Loucy (cell line): ENCODE data around the gene B4GALNT3.

Experiments
- H2AFZ ChIP-seq: fragments of 200-600 bp; sonication (generic); 2 replicates; pipeline ENCODE4 v1.6.0; 2016; ENCODE audit warnings: antibody characterized with exemption, mild to moderate bottlenecking, low read length, moderate library complexity
- H3F3A ChIP-seq: fragments of 200-600 bp; 2 replicates; pipeline ENCODE4 v1.6.0; 2016; ENCODE audit warnings: antibody characterized with exemption, low read depth, mild to moderate bottlenecking
- H3K27me3 ChIP-seq: fragments of 200-600 bp; sonication (generic); 2 replicates; pipeline ENCODE4 v1.6.1; 2014; ENCODE audit warnings: low read length, mild to moderate bottlenecking; ENCODE audit not compliant: insufficient read depth, poor library complexity, severe bottlenecking
- H3K36me3 ChIP-seq: fragments of 200-600 bp; sonication (generic); 2 replicates; pipeline ENCODE4 v1.6.1; 2016; ENCODE audit warnings: low read length; ENCODE audit not compliant: insufficient read depth
- H3K4me1 ChIP-seq: fragments of 200-600 bp; sonication (generic); 2 replicates; pipeline ENCODE4 v1.5.1; 2014; ENCODE audit warnings: low read length, mild to moderate bottlenecking; ENCODE audit not compliant: insufficient read depth, poor library complexity, severe bottlenecking
- H3K4me2 ChIP-seq: fragments of 200-600 bp; sonication (generic); 2 replicates; pipeline ENCODE4 v1.6.0; 2014; ENCODE audit warnings: antibody characterized with exemption, low read length, low read depth, mild to moderate bottlenecking; ENCODE audit not compliant: poor library complexity, severe bottlenecking
- H3K4me3 ChIP-seq: fragments of 200-600 bp; sonication (generic); 2 replicates; pipeline ENCODE4 v1.5.1; 2014; ENCODE audit warnings: low read length, mild to moderate bottlenecking, mixed read lengths; ENCODE audit not compliant: poor library complexity, severe bottlenecking
- H3K79me2 ChIP-seq: fragments of 200-600 bp; sonication (generic); 2 replicates; pipeline ENCODE4 v1.6.1; 2014; ENCODE audit warnings: low read length; ENCODE audit not compliant: insufficient read depth
- H3K9ac ChIP-seq: fragments of 200-600 bp; sonication (generic); 2 replicates; pipeline ENCODE4 v1.6.0; 2014; ENCODE audit warnings: mild to moderate bottlenecking, low read depth, low read length, moderate library complexity; ENCODE audit not compliant: poor library complexity, severe bottlenecking
- H3K9me2 ChIP-seq: fragments of 200-600 bp; sonication (generic); replicated peaks from 2 replicates; pipeline ENCODE4 v1.6.1; 2016; ENCODE audit warnings: low read depth, low read length, mixed read lengths
- H3K9me3 ChIP-seq: fragments of 200-600 bp; sonication (generic); 2 replicates; pipeline ENCODE4 v1.6.1; 2014; ENCODE audit warnings: mild to moderate bottlenecking, antibody characterized with exemption, low read length, low read depth; ENCODE audit not compliant: insufficient read depth
- H4K20me1 ChIP-seq: fragments of 200-600 bp; sonication (generic); 2 replicates; pipeline ENCODE4 v1.6.0; 2014; ENCODE audit warnings: antibody characterized with exemption, low read length, mild to moderate bottlenecking; ENCODE audit not compliant: insufficient read depth, poor library complexity, severe bottlenecking
- CTCF ChIP-seq: fragments of 200-600 bp; sonication (generic); conservative IDR thresholded peaks from 2 replicates; pipeline ENCODE4 v1.5.1; 2014; ENCODE audit warnings: mild to moderate bottlenecking, antibody characterized with exemption, low read length
- EZH2phosphoT487 ChIP-seq: fragments of 200-600 bp; IDR thresholded peaks from 2 replicates; pipeline ENCODE4 v1.6.1; 2018; ENCODE audit warnings: antibody characterized with exemption, mild to moderate bottlenecking, moderate library complexity, borderline replicate concordance

The B4GALNT3 gene

GRCh38 chr12:459430-460258, at the start of gene B4GALNT3:
Gene B4GALNT3 (plus strand): TSS chr12:459939. CDS start chr12:460377, 438 bp downstream.
- Histone ChIP-seq H3K4me3 (no peak within 1 kb of the TSS), H3K9me2 (no peaks in the 10 kb centered on the region), H4K20me1 (no peaks in the 10 kb centered on the region), H3K4me1 (no peaks in the 10 kb centered on the region), H3K36me3 (no peaks in the 10 kb centered on the region), H3K79me2 (no peaks in the 10 kb centered on the region), H3F3A (no peaks in the 10 kb centered on the region), H3K4me2 (no peak within 1 kb of the TSS), H3K27me3 (no peaks in the 10 kb centered on the region), H2AFZ (no peak within 1 kb of the TSS), H3K9me3 (no peaks in the 10 kb centered on the region), H3K9ac (no peak within 1 kb of the TSS)
- TF ChIP-seq EZH2phosphoT487 = no peak
- no peak for TF ChIP-seq CTCF

GRCh38 chr12:414859-415258, 44.9 kb upstream of the B4GALNT3 start:
- Histone ChIP-seq H3K27me3 (no peaks in the 10 kb centered on the region), H3K9ac (no peak overlapping the region), H3K9me3 (no peaks in the 10 kb centered on the region), H3K36me3 (peaks cover 44% of the 10 kb centered on the region; the same call in 1 of the 2 replicates), H3K9me2 (no peaks in the 10 kb centered on the region), H3K4me3 (no peak overlapping the region), H3F3A (no peaks in the 10 kb centered on the region), H2AFZ (no peak overlapping the region), H3K4me2 (no peak overlapping the region), H4K20me1 (no peaks in the 10 kb centered on the region), H3K79me2 (no peaks in the 10 kb centered on the region), H3K4me1 (no peaks in the 10 kb centered on the region)
- TF ChIP-seq CTCF (no peak), EZH2phosphoT487 (no peak)

- H3K9ac ChIP-seq = no peak overlapping the region
- TF ChIP-seq CTCF (no peak), EZH2phosphoT487 (no peak)
- H3K9me3 ChIP-seq = no peaks in the 10 kb centered on the region
- H3K4me3 ChIP-seq = no peak overlapping the region
- no peak overlapping the region for H3K4me2 ChIP-seq
- no peaks in the 10 kb centered on the region for H3F3A ChIP-seq
- no peak overlapping the region for H2AFZ ChIP-seq
- H3K36me3 ChIP-seq = peaks cover 40% of the 10 kb centered on the region; the same call in 1 of the 2 replicates
- H3K9me2 ChIP-seq = no peaks in the 10 kb centered on the region
- H4K20me1 ChIP-seq = no peaks in the 10 kb centered on the region
- H3K4me1 ChIP-seq = no peaks in the 10 kb centered on the region
- H3K27me3 ChIP-seq = no peaks in the 10 kb centered on the region
- H3K79me2 ChIP-seq = no peaks in the 10 kb centered on the region
Measured at GRCh38 chr12:418432-418831, 41.3 kb upstream of the B4GALNT3 start.
